ENCODE results near the gene ABTB2. TPM values are rescaled to one million over a fixed set of nuclear protein-coding genes. Genes with fewer than 3 reads are reported as not detected.
"Not testable (repeated sequence)": the region's sequence is repeated elsewhere in the genome, so short reads cannot be mapped to it uniquely, and the experiment has no call there.

ABTB2 gene
- total RNA-seq (2014; rRNA removed; shearing (Covaris generic)), result 3.8 and 4.0 TPM in 2 replicates
- 6.6 and 7.6 TPM in 2 replicates for polyA plus RNA-seq (2015; cell fraction: cytosol; rRNA removed)
- polyA plus RNA-seq (2015; cell fraction: nucleus; rRNA removed), result 11.4 TPM in 2 replicates

- peak; percentile 96 for DNase-seq (ENCODE audit: low read depth)
Observed at GRCh38 chr11:34357701-34358257, at the start of gene ABTB2. TSS of gene ABTB2 (minus strand) at chr11:34358010.

- DNase-seq (ENCODE audit: low read depth), result no peak
Observed at GRCh38 chr11:34407121-34407813, 49.5 kb upstream of the ABTB2 start.

- DNase-seq (ENCODE audit: low read depth), result no peak
Observed at GRCh38 chr11:34406413-34406812, 48.6 kb upstream of the ABTB2 start.

- peak; percentile 40 for DNase-seq (ENCODE audit: low read depth)
Observed at GRCh38 chr11:34405079-34405858, 47.5 kb upstream of the ABTB2 start.

- DNase-seq (ENCODE audit: low read depth), result no peak
Observed at GRCh38 chr11:34404280-34404679, 46.5 kb upstream of the ABTB2 start.

- no peak for DNase-seq (ENCODE audit: low read depth)
Observed at GRCh38 chr11:34403431-34403830, 45.6 kb upstream of the ABTB2 start.

- no peak for DNase-seq (ENCODE audit: low read depth)
Observed at GRCh38 chr11:34397811-34398210, 40.0 kb upstream of the ABTB2 start.

- no peak for DNase-seq (ENCODE audit: low read depth)
Observed at GRCh38 chr11:34397120-34397519, 39.3 kb upstream of the ABTB2 start.

GRCh38 chr11:34395916-34396550, 38.2 kb upstream of the ABTB2 start:
- peak; percentile 64 for DNase-seq (ENCODE audit: low read depth)

- no peak for DNase-seq (ENCODE audit: low read depth)
Observed at GRCh38 chr11:34394771-34395300, 37.0 kb upstream of the ABTB2 start.

- DNase-seq (ENCODE audit: low read depth), result no peak
Observed at GRCh38 chr11:34387653-34388052, 29.8 kb upstream of the ABTB2 start.

- not testable (repeated sequence) for DNase-seq (ENCODE audit: low read depth)
Observed at GRCh38 chr11:34386356-34386755, 28.5 kb upstream of the ABTB2 start.

- DNase-seq (ENCODE audit: low read depth), result no peak
Observed at GRCh38 chr11:34382532-34383276, 24.9 kb upstream of the ABTB2 start.

GRCh38 chr11:34381775-34382174, 24.0 kb upstream of the ABTB2 start:
- no peak for DNase-seq (ENCODE audit: low read depth)

- peak; percentile 84 for DNase-seq (ENCODE audit: low read depth)
Observed at GRCh38 chr11:34380696-34381095, 22.9 kb upstream of the ABTB2 start.

GRCh38 chr11:34379539-34379938, 21.7 kb upstream of the ABTB2 start:
- DNase-seq (ENCODE audit: low read depth), result no peak

- peak; percentile 67 for DNase-seq (ENCODE audit: low read depth)
Observed at GRCh38 chr11:34379079-34379478, 21.3 kb upstream of the ABTB2 start.

- DNase-seq (ENCODE audit: low read depth), result no peak
Observed at GRCh38 chr11:34373727-34374126, 15.9 kb upstream of the ABTB2 start.

- peak; percentile 24 for DNase-seq (ENCODE audit: low read depth)
Observed at GRCh38 chr11:34366522-34366921, 8.7 kb upstream of the ABTB2 start.

GRCh38 chr11:34364102-34364501, 6.3 kb upstream of the ABTB2 start:
- DNase-seq (ENCODE audit: low read depth), result peak; percentile 47

Data from HT1080 (cell line).